HG03103 (cell line): Measurements from ENCODE around the gene CDC42BPB.
"Not testable (repeated sequence)": the region's sequence is repeated elsewhere in the genome, so short reads cannot be mapped to it uniquely, and the experiment has no call there.

ENCODE experiments used
- ATAC-seq: cut with Tn5 transposase; IDR thresholded peaks from one replicate; pipeline ENCODE4 v1.9.1; 2021; ENCODE audit warnings: low read depth; ENCODE audit not compliant: unreplicated experiment

The CDC42BPB gene

GRCh38 chr14:102930753-102931579 is 126.4 kb downstream of the CDC42BPB start:
- no peak for ATAC-seq

GRCh38 chr14:102930138-102930752 is 127.1 kb downstream of the CDC42BPB start:
- ATAC-seq = no peak

GRCh38 chr14:102929241-102930137 is 127.9 kb downstream of the CDC42BPB start:
- ATAC-seq = no peak

- peak; percentile 48 for ATAC-seq
Observed at GRCh38 chr14:102928412-102929240, 128.7 kb downstream of the CDC42BPB start.

GRCh38 chr14:102927878-102928411 is 129.4 kb downstream of the CDC42BPB start:
- ATAC-seq = no peak

- no peak for ATAC-seq
Observed at GRCh38 chr14:102927346-102927877, 129.9 kb downstream of the CDC42BPB start.

- not testable (repeated sequence) for ATAC-seq
Observed at GRCh38 chr14:102926840-102927239, 130.5 kb downstream of the CDC42BPB start.

GRCh38 chr14:102926104-102926503 is 131.2 kb downstream of the CDC42BPB start:
- ATAC-seq = no peak

GRCh38 chr14:102925646-102926045 is 131.7 kb downstream of the CDC42BPB start:
- no peak for ATAC-seq

GRCh38 chr14:102924632-102925588 is 132.4 kb downstream of the CDC42BPB start:
- no peak for ATAC-seq

- no peak for ATAC-seq
Observed at GRCh38 chr14:102923925-102924486, 133.3 kb downstream of the CDC42BPB start.

- ATAC-seq = no peak
Observed at GRCh38 chr14:102923201-102923924, 134.0 kb downstream of the CDC42BPB start.

GRCh38 chr14:102922490-102923200 is 134.7 kb downstream of the CDC42BPB start, which contains the start of gene AMN:
TSS of gene AMN (plus strand) at chr14:102922663. CDS start at chr14:102922689, 26 bp downstream.
- no peak for ATAC-seq

- no peak for ATAC-seq
Observed at GRCh38 chr14:102920998-102921304, 136.4 kb downstream of the CDC42BPB start.

GRCh38 chr14:102920273-102920997 is 136.9 kb downstream of the CDC42BPB start:
- no peak for ATAC-seq

GRCh38 chr14:102918438-102918837 is 138.9 kb downstream of the CDC42BPB start:
- no peak for ATAC-seq
